ENCODE results near the gene NPFFR1. TPM values are rescaled to one million over a fixed set of nuclear protein-coding genes. Genes with fewer than 3 reads are reported as not detected.

The NPFFR1 gene, protein sequence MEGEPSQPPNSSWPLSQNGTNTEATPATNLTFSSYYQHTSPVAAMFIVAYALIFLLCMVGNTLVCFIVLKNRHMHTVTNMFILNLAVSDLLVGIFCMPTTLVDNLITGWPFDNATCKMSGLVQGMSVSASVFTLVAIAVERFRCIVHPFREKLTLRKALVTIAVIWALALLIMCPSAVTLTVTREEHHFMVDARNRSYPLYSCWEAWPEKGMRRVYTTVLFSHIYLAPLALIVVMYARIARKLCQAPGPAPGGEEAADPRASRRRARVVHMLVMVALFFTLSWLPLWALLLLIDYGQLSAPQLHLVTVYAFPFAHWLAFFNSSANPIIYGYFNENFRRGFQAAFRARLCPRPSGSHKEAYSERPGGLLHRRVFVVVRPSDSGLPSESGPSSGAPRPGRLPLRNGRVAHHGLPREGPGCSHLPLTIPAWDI
- total RNA-seq (2013; cell fraction: nucleolus; rRNA removed) = 0.06 and 0.07 TPM in 2 replicates
- not detected in 2 replicates for total RNA-seq (2014; rRNA removed)
- total RNA-seq (2014; rRNA removed; fragmentation: Illumina TruSeq; extraction: Trizol) = not detected in 2 replicates
- total RNA-seq (2021) = not detected in 2 replicates
- polyA plus RNA-seq (2011; ENCODE audit: low read depth) = not detected
- 0.01 TPM in 1 of 2 replicates, not detected in the other for polyA plus RNA-seq (2011; rRNA removed)
- not detected in 2 replicates for polyA plus RNA-seq (2011; cell fraction: cytosol; rRNA removed)
- 0.01 TPM in 1 of 2 replicates, not detected in the other for polyA plus RNA-seq (2011; cell fraction: nucleus; rRNA removed)
- not detected in 2 replicates for polyA plus RNA-seq (2012)
- polyA plus RNA-seq (2014; fragmentation: Illumina TruSeq; extraction: Trizol) = not detected in 2 replicates
- polyA plus RNA-seq (2014; fragmentation: Nextera tagmentation; extraction: Ambion mirVana) = not detected
- polyA plus RNA-seq (2014; rRNA removed) = not detected in 2 replicates
- under 1 TPM in 1 of 2 experiments, not detected in 1; 0.03 TPM for polyA plus RNA-seq (2016; fragmentation: Nextera tagmentation; extraction: Ambion mirVana)
- polyA minus RNA-seq (2011; rRNA and poly(A)+ RNA removed) = not detected in 2 replicates
- not detected in 2 replicates for polyA minus RNA-seq (2011; cell fraction: cytosol; rRNA and poly(A)+ RNA removed)
- not detected in 2 replicates for polyA minus RNA-seq (2011; cell fraction: nucleus; rRNA and poly(A)+ RNA removed)
- Bru-seq, nascent RNA = percentile 8 among the genes with signal in this experiment
- BruChase-seq, experiment 1, labeled RNA remaining after a 6-hour chase = percentile 11 among the genes with signal in this experiment
- percentile 11 among the genes with signal in this experiment for BruChase-seq, experiment 2, labeled RNA remaining after a 2-hour chase
- long read RNA-seq, experiment 1 = 0 reads
- long read RNA-seq, experiment 2 = 0 reads

DNA sequence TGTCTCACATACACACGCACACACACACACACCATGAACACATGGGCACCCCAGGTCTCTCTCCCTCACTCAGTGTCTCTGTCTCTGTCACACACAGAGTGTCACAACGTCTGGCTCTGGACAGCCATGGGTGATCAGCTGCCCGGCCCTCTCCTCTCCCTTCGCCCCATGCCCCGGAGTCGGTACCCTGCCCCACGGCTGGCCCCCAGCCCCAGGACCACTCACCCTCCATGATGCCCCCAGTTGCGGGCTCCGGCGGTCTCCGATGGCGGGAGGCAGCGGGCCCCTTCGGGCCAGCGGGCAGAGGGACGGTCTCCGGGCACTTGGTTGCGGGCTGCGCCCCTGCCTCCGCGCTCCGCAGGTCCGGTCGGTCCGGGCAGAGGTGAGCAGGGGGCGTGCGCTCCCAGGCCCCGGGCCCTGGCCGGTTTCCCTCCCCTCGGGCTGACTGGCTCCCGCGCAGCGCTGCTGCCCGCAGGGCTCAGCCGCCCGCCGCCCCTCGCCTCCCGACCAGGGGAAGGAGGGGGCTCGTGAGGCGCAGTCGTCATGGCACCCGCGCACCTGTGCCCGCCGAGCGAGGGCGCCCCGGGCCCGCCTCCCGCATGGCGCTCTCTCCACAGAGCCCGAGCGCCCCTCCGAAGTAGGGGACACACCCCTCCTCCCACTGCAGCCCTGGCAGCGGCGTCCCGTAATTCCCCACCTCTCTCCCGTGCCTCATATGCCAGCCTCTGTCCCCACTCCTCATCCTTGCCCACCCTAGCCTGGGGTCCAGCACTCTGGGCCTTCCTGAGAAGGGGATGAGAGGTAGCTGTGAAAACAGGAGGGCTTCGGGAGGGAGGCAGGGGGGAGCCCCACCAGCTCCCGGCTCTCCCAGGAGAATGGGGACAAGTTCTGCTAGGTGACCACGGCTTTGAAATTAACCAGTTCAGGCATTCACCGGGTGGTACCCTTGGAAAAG is at the start of gene NPFFR1:
NPFFR1 (minus strand) TSS at position 560 of the 955 bp plus-strand sequence; CDS start at position 232, 328 bp downstream.
- POLR2A ChIA-PET = no interaction called here
- Histone ChIP-seq H3K79me2 (ENCODE audit: control insufficient read depth, insufficient read depth, low read length) (no peaks in the 10 kb centered on the region), H3K9ac (ENCODE audit: control insufficient read depth, insufficient read depth, low read length) (no peak within 1 kb of the TSS)

More for the DNA sequence above, at the start of gene NPFFR1:
- peaks cover 7 to 12% of the 10 kb centered on the region in 2 experiments for H3K27me3 ChIP-seq (replicated peaks in 1 of 2; ENCODE audit: control insufficient read depth in 2 of 2, insufficient read depth in 2 of 2, low read length in 1 of 2)
- H3K4me3 ChIP-seq = no peak within 1 kb of the TSS
- no peak for FAIRE-seq
- no peak for DNase-seq (ENCODE audit: low read depth, low spot score)
- RAD21 ChIA-PET (ENCODE audit: unreplicated experiment) = interaction anchor here (0.7 to 1.6 kb wide), 4 partner anchors 9 to 80 kb away, joined by 3 to 4 read pairs (median 4); no protein-coding TSS in a partner anchor
- peak; percentile 53 for ATAC-seq
- peak within 1 kb of the TSS; percentile 30; the same call in 1 of the 2 replicates for H3K4me2 ChIP-seq (ENCODE audit: control insufficient read depth, insufficient read depth)
- no peak within 1 kb of the TSS for H2AFZ ChIP-seq (ENCODE audit: control insufficient read depth, low read depth, low read length)
- BruUV-seq (replicated peaks) = no TSS peak
- H3K36me3 ChIP-seq (ENCODE audit: control insufficient read depth in 2 of 2, insufficient read depth in 2 of 2, low read length in 1 of 2) = no peaks in the 10 kb centered on the region
- H3K9me3 ChIP-seq (replicated peaks; ENCODE audit: control insufficient read depth, insufficient read depth, low read length) = no peaks in the 10 kb centered on the region
- intact Hi-C loops (cut with micrococcal nuclease; ENCODE audit: unreplicated experiment) (no loop called here), in situ Hi-C loops (cut with MboI) (no loop called here)
- no peak within 1 kb of the TSS for H3K27ac ChIP-seq (ENCODE audit: control insufficient read depth, insufficient read depth)
- CTCF ChIA-PET = interaction anchor here (1.0 to 2.8 kb wide), 3 partner anchors 11 to 80 kb away, joined by 3 to 12 read pairs (median 10); no protein-coding TSS in a partner anchor
- H4K20me1 ChIP-seq (ENCODE audit: control insufficient read depth, insufficient read depth) = no peaks in the 10 kb centered on the region
- SMC1A ChIA-PET (ENCODE audit: uncharacterized antibody, unreplicated experiment) = interaction anchor here (0.7 to 1.9 kb wide), 4 partner anchors 9 to 122 kb away, joined by 3 to 6 read pairs (median 4); no protein-coding TSS in a partner anchor
- H3K4me1 ChIP-seq (ENCODE audit: control insufficient read depth, insufficient read depth, low read length) = no peaks in the 10 kb centered on the region
- 30% methylated on average over 30 of the region's 63 CpGs for WGBS (ENCODE audit: insufficient coverage, insufficient replicate concordance, low lambda C conversion rate, missing lambda C conversion rate)
- TF ChIP-seq POLR2AphosphoS2 (IDR thresholded peaks at IDR 0.05; ENCODE audit: low read depth, low read length) = no peak
- TF ChIP-seq IKZF1 (conservative IDR thresholded peaks at IDR 0.05) = 0 out of 2 replicates have a peak, but pooled peaks have one; percentile 16
- TF ChIP-seq DPF2 (IDR thresholded peaks at IDR 0.05) = 0 out of 2 replicates have a peak, but pooled peaks have one; percentile 27
- peak in 1 of 2 experiments; percentile 36; a peak in 1 of 4 replicates for TF ChIP-seq BHLHE40 (IDR thresholded peaks at IDR 0.05; ENCODE audit: borderline replicate concordance in 1 of 2, low read depth in 2 of 2, low read length in 1 of 2)
- TF ChIP-seq, protein P1, sequence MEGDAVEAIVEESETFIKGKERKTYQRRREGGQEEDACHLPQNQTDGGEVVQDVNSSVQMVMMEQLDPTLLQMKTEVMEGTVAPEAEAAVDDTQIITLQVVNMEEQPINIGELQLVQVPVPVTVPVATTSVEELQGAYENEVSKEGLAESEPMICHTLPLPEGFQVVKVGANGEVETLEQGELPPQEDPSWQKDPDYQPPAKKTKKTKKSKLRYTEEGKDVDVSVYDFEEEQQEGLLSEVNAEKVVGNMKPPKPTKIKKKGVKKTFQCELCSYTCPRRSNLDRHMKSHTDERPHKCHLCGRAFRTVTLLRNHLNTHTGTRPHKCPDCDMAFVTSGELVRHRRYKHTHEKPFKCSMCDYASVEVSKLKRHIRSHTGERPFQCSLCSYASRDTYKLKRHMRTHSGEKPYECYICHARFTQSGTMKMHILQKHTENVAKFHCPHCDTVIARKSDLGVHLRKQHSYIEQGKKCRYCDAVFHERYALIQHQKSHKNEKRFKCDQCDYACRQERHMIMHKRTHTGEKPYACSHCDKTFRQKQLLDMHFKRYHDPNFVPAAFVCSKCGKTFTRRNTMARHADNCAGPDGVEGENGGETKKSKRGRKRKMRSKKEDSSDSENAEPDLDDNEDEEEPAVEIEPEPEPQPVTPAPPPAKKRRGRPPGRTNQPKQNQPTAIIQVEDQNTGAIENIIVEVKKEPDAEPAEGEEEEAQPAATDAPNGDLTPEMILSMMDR (IDR thresholded peaks at IDR 0.05 in 2 of 3, conservative IDR thresholded peaks at IDR 0.05 in 1 of 3; ENCODE audit: control insufficient read depth in 2 of 3, extremely low read depth in 1 of 3, insufficient read depth in 1 of 3, low read depth in 3 of 3, low read length in 3 of 3) = peak in 1 of 3 experiments; percentile 15; a peak in 1 of 6 replicates
